GM19025 (cell line): ENCODE results near the gene IKZF4.
"Not testable (repeated sequence)": the region's sequence is repeated elsewhere in the genome, so short reads cannot be mapped to it uniquely, and the experiment has no call there.

Experiments used
- ATAC-seq: cut with Tn5 transposase; IDR thresholded peaks from one replicate; pipeline ENCODE4 v1.9.1; 2021; ENCODE audit warnings: mild to moderate bottlenecking, low read depth, moderate library complexity; ENCODE audit not compliant: unreplicated experiment

Gene IKZF4

DNA sequence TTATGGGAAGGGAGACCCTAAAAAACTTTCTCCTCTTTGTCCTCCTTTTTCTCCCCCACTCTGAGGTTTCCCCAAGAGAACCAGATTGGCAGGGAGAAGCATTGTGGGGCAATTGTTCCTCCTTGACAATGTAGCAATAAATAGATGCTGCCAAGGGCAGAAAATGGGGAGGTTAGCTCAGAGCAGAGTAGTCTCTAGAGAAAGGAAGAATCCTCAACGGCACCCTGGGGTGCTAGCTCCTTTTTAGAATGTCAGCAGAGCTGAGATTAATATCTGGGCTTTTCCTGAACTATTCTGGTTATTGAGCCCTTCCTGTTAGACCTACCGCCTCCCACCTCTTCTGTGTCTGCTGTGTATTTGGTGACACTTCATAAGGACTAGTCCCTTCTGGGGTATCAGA, 16.3 kb downstream of the IKZF4 start:
- no peak for ATAC-seq

DNA sequence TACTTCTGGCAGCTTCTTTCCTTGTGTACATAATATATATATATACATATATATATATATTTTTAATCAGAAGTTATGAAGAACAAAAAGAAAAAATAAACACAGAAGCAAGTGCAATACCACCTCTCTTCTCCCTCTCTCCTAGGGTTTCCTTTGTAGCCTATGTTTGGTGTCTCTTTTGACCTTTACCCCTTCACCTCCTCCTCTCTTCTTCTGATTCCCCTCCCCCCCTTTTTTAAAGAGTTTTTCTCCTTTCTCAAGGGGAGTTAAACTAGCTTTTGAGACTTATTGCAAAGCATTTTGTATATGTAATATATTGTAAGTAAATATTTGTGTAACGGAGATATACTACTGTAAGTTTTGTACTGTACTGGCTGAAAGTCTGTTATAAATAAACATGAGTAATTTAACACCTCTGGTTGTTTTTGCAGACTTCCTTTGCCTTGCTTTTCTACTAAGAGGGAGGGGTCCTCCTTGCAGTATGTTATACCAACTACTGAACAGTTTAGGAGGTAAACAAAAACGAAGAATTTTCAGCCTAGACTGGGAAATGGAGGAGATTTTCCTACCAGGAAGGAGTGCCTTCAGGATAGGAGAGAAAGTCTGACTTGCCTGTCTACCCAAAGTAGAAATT, 17.3 kb downstream of the IKZF4 start:
- ATAC-seq: no peak

DNA sequence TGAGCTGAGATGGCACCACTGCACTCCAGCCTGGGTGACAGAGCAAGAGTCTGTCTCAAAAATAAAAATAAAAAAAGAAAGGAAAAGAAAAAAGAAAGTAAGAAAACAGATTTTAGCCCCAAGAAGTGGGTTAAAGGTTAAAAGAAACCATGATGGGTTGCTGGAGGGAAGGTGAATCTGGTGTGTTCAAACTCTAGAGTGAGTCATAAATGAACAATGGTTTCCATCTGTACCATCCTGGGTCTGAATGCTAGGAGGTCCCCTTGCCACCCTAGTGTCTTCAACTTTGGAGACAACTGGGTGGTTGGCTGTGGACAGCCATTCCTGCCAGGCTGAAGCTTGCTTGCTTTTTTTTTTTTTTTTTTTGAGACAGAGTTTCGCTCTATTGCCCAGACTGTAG, 19.3 kb downstream of the IKZF4 start:
- ATAC-seq: no peak

DNA sequence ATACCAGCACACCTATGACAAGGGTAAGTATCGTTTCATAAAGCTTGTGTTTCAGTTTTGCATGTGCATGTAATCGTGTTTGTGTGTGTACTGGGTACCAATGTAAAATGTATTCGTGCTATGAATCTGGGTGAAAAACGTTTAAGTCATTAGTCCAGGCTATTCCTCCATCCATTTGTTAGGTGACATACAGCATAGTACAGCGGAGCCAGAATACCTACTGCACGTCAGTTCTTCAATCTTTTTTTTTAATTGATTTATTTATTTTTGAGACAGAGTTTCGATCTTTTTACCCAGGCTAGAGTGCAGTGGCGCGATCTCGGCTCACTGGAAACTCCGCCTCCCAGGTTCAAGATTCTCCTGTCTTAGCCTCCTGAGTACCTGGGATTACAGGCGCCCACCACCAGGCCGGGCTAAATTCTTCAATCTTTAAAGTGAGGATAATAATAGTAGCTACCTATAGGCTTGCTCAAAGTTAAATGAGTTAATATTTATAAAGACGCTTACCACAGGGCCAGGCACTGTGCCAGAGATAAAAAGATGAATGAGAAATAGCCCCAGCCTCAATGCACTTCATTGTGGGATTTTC, 20.2 kb downstream of the IKZF4 start:
- no peak for ATAC-seq

DNA sequence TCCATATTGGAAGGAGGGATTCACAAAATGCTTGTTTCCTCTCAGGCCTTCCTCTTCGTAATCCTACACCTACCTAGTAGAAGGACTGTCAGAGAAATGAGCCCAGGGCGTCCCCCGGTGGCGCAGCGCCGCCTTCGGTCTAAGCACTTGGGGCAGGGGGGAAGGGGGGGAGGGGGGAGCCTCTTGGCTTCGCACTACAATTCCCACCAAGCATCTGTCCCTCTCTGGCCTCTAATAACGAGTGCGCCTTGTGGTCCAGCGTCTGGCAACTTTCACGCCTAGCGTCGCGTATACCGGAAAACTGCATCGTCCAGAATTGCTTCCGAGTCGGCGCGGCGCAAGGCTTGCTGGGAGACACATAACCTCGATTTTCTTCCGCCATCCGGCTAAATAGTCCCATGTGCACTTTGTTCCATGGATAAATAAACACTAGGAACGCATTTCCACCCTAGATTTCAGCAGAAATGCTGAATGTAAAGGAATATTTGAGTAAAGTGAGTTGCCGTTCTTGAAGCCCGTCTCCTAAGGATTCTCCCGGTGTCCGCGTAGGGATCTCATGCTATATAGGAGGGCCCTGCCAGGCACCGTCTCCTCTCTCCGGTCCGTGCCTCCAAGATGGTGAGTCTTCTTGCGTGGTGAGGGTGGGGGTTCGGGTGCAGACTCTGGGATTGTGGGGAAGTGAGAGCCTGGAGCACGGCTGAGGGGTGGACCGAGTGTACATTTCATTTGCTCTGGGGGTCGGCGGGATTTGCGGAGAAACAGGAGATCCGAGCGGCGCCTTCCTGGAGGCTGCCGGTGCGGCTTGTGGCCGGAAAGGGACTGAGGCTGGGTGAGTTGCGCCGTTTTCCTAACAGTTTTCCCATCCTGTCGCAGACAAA, 20.9 kb downstream of the IKZF4 start, which contains the start of gene RPS26:
Gene RPS26 (plus strand): TSS at position 367 of the 878 bp plus-strand sequence. CDS start 249 bp downstream, at position 616.
- ATAC-seq: peak; percentile 94

DNA sequence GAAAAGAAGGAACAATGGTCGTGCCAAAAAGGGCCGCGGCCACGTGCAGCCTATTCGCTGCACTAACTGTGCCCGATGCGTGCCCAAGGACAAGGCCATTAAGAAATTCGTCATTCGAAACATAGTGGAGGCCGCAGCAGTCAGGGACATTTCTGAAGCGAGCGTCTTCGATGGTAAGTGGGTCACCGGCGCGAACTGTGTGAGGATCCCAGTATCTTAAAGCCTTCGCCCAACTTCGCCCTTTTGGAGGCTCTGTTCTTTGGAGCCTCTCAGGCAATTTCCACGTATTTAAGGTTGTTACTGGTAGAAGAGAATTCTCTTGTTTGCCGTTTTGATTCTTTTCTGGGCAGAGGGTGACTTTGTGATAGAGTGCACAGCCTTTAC, 21.6 kb downstream of the IKZF4 start:
- not testable (repeated sequence) for ATAC-seq

DNA sequence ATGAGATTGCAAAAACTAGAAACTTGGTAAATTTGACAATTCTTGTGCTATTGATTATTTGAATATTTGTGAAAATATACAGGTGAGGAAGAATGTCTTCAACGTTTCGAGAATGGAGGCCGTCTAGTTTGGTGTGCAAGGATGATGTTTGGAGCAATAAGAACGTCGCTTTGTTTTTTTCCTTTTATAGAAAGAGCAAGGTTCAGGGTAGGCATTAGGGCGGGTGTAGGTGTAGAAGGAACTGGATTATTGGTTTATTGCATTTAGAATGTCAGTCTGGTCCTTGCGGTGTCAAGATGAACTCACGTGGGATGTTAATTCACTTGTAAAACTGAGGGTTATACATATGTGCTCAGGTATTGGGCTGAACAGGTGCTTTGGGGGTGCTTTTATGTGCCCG, 22.0 kb downstream of the IKZF4 start:
- no peak for ATAC-seq

DNA sequence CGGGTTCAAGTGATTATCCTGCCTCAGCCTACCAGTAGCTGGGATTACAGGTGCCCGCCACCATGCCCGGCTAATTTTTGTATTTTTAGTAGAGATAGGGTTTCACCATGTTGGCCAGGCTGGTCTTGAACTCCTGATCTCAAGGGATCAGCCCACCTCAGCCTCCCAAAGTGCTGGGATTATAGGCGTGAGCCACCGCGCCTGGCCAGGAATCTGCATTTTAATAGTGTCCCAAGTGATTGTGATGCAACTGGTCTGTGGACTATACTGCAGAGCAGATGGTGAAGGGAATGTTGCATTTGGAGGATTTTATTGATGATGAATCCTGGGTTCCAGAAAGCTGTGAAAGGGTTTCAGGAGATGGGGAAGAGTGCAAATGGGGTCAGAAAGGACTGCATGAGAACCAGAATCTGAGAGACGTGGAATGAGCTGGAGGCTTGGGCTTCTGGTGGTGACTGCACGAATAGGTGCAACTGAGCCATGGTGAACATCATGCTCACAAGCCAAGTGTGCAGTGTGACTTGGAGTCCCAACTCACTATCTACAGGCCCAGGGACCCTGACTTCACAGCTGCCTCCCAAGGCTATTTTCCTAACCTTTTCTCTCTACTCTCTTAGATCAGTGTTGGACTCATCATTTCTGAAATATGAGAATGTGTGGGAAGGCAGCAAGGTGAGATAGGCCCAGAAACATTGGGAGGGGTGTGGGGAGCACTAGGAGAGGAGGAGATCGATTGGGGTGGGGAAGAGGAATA, 25.4 kb downstream of the IKZF4 start:
- no peak for ATAC-seq

DNA sequence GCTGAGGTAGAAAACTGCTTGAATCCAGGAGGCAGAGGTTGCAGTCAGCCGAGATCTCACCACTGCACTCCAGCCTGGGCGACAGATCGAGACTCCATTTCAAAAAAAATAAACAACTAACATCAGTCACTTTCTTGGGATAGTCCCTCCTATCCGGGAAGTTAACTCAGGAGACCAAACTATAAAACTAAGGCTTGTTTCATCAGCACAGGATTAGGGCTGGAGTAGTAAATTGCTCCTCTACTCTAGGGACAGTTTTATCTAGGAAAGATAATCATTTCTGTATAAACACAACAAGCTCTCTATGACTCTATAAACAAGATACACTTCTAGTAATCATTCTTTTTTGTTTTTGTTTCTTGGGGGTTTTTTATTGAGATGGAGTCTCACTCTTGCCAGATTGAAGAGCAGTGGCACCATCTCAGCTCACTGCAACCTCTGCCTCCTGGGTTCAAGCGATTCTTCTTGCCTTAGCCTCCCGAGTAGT, 32.6 kb downstream of the IKZF4 start:
- no peak for ATAC-seq

DNA sequence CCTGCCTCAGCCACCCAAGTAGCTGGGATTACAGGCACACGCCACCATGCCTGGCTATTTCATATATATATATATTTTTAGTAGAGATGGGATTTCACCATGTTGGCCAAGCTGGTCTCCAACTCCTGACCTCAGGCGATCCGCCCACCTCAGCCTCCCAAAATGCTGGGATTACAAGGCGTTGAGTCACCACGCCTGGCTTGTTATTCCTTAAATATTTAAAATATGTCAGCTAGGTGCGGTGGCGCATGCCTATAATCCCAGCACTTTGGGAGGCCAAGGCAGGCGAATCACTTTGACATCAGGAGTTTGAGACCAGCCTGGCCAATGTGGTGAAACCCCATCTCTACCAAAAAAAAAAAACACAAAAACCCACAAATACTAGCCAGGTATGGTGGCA, 39.1 kb downstream of the IKZF4 start:
- ATAC-seq: not testable (repeated sequence)

DNA sequence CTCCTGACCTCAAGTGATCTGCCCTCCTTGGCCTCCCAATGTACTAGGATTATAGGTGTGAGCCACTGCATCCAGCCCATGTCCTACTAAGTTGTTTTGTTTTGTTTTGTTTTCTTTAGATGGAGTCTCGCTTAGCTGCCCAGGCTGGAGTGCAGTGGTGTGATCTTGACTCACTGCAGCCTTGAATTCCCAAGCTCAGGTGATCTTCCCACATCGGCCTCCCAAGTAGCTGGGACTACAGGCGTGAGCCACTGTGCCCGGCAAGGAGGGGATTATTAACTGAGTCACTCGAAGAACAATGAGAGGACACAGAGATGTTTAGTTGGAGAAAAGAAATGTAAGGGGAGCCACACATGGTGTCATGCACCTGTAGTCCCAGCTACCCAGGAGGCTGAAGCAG, 41.1 kb downstream of the IKZF4 start:
- no peak for ATAC-seq

DNA sequence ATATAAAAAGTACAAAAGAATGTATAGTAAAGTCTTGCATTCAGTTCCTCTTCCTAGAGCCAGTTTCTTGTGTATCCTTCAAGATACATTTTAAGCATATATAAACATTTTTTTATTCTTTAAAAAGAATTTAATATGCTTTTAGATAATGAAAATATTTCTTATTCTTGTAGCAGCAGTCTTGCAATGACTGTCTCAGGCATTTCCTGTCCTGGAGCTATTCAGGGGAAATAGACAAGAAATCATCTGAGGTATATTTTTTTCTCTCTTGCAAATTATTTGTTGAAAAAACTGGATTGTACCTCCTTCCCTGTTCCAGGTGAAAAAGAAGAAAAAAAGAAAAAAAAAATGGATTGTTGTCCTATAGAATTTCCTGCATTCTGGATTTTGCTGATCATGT, 42.2 kb downstream of the IKZF4 start:
- no peak for ATAC-seq

DNA sequence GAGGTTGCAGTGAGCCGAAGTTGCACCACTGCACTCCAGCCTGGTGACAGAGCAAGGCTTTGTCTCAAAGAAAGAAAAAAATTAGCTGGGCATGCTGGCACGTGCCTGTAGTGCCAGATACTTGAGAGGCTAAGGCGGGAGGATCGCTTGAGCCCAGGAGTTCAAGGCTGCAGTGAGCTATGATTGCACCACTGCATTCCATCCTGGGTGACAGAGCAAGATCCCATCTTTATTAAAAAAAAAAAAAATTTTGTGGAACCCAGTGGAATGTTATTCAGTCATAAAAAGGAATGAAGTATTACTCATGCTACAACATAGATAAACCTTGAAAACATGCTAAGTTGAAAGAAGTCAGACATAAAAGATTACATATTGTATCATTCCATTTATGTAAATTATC, 50.8 kb downstream of the IKZF4 start:
- no peak for ATAC-seq

DNA sequence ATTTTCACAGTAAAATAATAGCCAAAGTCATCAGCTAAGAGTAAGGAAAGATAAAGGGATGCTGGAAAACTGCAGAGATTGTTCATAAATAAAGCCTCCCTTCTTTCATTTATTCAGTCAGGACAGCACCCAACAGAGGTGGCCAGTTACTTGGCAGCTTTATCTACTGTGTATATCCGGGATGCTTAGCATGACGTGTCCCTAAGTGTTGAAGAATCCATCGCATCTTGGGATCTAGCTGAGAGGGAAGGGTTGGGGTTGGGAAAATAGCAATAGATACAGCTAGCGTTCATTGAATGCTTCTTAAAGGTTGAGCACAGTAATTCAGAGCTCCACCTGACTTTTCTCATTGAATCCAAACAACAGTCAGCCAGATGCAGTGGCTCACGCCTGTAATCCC, 53.6 kb downstream of the IKZF4 start:
- ATAC-seq: no peak

DNA sequence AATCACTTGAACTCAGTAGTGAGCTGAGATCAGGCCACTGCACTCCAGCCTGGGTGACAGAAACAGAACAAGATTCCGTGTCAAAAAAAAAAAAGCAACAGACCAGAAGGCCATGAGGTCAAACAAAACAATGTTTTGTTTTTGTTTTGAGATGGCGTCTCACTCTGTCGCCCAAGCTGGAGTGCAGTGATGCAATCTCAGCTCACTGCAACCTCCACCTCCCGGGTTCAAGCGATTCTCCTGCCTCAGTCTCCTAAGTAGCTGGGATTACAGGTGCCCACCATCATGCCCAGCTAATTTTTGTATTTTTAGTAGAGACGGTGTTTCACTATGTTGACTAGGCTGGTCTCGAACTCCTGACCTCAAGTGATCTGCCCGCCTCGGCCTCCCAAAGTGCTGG, 57.1 kb downstream of the IKZF4 start:
- not testable (repeated sequence) for ATAC-seq

DNA sequence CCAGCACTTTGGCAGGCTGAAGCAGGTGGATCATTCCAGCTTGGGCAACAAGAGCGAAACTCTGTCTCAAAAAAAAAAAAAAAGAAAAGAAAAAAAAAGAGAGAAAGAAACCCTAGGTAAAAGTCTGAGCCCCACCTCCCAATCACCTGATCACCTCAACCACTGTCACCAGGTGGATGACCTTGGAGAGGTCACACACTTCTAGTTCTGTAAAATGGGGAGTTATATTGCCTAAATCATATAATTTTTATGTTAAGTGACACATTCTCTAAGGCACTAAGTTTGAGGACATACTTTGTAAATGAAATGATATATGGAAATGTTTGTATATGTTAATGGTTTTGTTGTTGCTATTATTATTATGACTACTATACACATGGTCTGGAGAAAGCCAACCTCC, 57.6 kb downstream of the IKZF4 start:
- no peak for ATAC-seq

DNA sequence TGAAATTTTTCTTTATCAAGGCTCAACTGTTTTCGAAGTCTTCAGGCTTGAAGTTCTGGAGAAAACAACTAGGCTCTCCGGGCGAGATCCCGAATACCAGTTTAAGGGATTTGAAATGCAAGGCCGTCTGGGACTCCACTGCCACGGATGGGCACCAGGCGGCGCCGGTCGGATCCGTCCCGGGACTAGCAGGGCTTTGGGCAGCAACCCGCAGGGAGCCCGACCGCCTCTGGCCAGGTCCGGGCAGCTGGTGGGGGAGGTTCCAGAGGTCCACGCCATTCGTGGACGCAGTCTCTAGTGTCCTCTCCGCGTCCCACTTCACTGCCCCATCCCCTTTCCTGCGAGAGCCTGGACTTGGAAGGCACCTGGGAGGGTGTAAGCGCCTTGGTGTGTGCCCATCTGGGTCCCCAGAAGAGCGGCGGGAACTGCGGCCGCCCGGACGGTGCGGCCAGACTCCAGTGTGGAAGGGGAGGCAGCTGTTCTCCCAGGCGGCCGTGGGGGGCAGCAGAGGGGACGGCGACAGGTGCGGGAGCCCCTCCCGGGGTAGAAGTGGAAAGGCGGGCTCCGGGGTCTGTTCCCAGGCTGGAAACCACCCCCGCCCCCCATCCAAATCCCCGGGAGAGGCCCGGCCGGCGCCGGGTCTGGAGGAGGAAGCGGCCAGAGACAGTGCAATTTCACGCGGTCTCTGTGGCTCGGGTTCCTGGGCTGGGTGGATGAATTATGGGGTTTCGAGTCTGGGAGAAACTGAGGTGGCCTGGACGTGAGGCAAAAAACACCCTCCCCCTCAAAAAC, 58.3 kb downstream of the IKZF4 start:
- no peak for ATAC-seq

DNA sequence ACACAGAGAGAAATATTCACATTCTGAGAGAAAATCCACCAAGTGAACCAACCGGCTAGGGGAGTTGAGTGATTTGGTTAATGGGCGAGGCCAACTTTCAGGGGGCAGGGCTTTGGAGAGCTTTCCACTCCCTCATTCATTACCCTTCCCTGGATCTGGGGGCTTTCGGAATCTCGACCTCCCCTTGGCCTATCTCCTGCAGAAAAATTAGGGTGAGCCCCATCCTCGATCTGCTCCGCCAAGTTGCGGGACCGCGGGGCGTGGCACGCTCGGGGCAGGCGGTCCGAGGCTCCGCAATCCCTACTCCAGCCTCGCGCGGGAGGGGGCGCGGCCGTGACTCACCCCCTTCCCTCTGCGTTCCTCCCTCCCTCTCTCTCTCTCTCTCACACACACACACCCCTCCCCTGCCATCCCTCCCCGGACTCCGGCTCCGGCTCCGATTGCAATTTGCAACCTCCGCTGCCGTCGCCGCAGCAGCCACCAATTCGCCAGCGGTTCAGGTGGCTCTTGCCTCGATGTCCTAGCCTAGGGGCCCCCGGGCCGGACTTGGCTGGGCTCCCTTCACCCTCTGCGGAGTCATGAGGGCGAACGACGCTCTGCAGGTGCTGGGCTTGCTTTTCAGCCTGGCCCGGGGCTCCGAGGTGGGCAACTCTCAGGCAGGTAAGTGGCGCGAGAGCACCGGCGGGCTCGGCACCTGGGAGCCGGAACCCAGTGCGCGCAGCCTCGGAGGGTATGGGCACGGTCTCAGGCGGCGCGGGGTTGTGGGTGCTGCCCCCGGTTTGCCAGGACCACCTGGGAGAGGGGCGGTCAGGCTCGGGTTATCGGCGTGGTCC, 59.1 kb downstream of the IKZF4 start, which contains the start of gene ERBB3:
Gene ERBB3 (plus strand): TSS at position 443 of the 833 bp plus-strand sequence. CDS start 136 bp downstream, at position 579.
- no peak for ATAC-seq

DNA sequence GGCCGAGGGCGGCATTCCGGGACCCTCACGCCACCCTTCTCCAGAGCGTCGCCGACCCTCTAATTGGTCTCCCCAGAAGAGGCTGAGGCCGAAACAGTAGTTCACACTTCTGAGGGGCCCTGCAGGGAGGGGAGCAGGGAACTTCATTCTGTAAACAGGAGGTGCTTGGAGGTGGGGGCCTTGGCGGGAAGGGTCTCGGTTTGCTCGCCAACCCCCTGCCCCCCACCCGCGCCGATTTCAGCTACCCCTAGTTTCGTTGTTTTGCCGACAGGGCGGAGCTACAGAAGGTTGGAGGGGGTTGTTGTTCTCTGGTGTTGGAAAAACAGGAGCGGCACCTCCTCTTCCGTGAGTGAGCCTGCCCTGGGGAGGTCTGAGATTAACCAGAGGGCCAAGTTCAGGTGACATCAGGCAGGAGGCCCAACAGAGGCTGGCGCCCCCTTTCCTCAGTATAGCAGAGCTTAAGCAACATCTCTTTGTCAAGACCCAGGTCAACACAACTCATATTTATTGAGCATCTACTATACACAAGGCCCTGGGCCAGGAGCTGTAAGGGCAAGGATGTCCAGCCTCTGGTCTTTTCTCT, 59.8 kb downstream of the IKZF4 start:
- no peak for ATAC-seq
